GM21737 (cell line): ENCODE results near the gene TNFRSF18.

Source experiments
- ATAC-seq: cut with Tn5 transposase; IDR thresholded peaks from one replicate; pipeline ENCODE4 v1.9.1; 2021; ENCODE audit warnings: mild to moderate bottlenecking, moderate library complexity; ENCODE audit not compliant: unreplicated experiment

TNFRSF18 gene

GRCh38 chr1:1240822-1241587 is 34.6 kb upstream of the TNFRSF18 start:
- no peak for ATAC-seq

- ATAC-seq = no peak
Observed at GRCh38 chr1:1240348-1240732, 33.9 kb upstream of the TNFRSF18 start.

DNA sequence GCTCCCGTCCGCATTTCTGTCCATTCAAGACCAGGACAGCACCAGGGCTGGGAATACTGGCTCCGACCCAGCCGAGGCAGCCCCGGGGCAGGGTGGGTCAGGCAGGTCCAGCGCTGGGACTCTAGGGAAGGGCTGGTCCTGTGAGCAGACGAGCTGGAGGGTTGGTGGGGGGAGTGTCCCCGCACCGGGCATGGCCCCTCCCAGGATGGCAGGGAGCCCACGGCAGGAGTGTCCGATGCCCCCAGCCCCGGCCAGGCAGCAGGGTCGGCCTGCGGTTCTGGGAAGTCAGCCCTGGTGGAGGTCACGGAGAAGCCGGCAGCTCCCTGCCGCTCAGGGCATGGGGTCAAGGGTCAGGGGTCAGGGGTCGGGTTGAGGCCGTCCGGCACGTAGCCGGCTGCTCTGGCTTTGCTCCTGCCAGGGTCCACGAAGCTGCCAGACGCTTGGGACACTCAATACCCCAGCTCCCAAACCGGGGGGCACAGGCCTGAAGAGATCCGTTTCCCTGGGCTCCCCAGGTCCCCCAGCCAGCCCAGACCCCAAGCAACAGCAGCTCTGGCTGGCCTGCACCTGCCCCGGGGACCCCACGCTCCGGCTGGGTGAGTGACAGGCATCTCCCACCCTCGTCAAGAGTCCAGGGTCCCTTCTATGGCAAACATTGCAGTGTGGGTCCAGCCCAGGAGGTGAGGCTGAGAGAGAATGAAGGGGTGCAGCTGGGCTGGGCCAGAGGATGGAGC is 33.4 kb upstream of the TNFRSF18 start:
- no peak for ATAC-seq

- ATAC-seq = no peak
Observed at GRCh38 chr1:1239227-1239613, 32.8 kb upstream of the TNFRSF18 start.

DNA sequence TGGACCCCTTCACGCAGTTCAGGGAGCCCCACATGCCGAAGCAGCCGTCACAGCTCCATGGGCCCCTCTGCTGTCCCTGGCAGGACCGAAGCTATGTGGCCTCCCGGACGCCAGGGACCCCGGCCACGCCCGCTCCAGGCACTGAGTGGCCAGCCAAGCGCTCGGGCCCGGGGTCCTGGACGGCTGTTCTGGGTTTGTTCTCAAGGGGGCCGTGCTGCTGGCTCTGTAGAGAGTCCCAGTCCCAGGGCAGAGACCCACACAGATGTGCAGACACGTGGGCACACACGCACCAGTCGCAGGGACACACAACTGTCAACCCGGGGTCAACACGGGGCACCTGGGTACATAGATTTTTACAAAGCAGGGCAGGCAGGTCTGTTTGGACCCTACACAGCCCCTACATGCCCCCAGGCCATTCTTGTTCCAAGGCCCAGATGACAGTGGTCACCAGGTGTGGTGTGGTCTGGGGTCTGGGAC is 32.3 kb upstream of the TNFRSF18 start:
- ATAC-seq = no peak

- ATAC-seq = no peak
Observed at GRCh38 chr1:1237874-1238701, 31.7 kb upstream of the TNFRSF18 start.

DNA sequence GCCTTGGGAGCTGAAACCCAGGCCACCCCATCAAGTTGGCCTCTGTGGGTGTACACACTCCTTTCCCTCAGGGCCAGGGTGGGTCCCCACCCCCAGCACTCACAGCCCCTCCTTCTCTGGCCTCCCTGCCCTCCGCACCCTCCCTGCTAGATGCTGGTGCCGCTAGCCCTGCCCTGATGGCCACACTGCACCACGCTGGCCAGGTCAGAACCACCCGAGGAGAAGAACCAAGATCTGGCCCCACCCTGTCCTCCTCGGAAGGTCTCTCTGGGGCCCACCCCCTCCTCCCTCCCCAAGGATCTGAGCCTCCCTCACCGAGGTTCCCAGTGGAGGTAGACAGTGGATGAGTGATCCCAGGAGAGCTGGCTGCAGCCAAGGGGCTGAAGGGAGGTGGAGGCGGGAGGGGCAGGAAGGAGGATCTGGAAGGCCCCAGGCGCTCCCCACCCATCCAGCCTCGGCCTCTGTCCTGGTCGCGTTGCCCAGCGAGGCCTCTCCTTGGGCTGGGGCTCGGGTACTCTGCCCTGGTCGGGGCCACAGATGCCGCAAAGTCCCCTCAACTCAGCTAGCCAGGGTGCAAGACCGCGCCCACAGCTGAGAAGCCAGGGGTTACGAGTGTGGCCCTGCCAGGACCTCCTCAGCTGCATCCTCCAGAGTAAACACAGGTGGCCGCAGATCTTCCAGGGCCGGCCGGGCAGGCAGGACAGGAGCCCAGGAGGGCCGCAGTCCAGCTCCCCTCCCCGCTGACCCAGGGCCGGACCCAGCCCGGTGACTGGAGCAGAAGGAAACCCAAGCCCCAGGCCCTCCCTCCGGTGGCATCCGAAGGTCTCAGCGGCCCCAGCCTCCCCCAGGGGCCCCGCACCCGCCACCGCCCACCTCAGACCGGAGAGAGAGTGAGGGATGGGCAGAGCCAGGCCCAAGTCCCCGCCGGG is 30.8 kb upstream of the TNFRSF18 start:
- no peak for ATAC-seq

GRCh38 chr1:1236176-1236763 is 29.9 kb upstream of the TNFRSF18 start:
- ATAC-seq = no peak

DNA sequence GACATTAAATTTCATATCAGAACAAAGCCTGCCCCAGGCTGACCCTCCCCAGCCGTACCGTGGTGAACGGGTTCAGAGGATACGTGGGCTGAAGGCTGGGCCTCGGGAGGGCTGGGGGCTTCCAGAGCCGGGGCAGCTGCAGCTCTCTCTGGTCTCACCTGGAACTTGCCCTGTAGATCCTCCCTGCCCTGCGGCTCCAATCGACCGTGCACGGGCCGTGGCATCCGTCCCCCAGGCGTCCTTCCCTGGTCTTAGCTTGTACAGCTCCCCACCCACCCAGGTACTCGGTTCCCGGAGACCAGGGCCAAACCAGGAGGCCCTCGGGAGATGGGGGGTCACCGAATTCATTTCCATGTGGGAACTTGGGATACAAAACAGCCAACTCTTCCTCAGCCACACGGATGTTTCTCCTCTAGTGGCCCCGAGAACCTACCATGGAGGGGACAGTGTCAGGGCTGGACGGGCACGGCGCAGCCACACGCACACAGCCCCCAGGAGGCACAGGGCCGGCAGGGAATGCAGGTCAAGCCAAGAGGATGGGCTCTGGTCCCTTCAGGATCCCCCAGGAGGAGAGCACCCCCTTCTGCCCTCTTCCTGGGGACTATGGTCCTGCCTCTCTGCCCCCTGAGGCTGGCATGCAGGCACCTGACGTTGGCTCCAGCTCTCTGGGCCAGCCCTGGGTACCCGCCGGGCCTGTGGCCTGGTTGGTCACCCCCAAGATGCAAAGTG is 28.8 kb upstream of the TNFRSF18 start:
- no peak for ATAC-seq

GRCh38 chr1:1234180-1234808 is 27.9 kb upstream of the TNFRSF18 start:
- ATAC-seq = no peak

DNA sequence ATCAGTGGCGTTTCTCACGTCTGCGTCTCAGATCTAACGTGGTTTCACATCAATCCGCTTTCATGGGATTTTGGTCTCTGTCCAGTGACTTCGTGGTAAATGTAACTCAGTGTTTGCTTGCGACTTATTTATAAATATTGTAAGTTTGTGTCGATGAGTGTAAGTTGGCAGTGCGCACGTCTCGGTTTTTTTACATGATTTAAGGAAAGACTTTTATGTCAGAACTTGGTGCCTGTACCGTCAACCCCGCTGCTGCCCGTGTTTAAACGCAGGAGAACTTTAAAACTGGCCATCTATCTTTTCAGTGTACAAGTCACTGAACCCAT is 27.1 kb upstream of the TNFRSF18 start:
- no peak for ATAC-seq

GRCh38 chr1:1232796-1233566 is 26.6 kb upstream of the TNFRSF18 start:
- no peak for ATAC-seq

GRCh38 chr1:1232208-1232795 is 25.9 kb upstream of the TNFRSF18 start, which contains the start of gene B3GALT6:
TSS of gene B3GALT6 (plus strand) at chr1:1232237. CDS start at chr1:1232279, 42 bp downstream.
- no peak for ATAC-seq

DNA sequence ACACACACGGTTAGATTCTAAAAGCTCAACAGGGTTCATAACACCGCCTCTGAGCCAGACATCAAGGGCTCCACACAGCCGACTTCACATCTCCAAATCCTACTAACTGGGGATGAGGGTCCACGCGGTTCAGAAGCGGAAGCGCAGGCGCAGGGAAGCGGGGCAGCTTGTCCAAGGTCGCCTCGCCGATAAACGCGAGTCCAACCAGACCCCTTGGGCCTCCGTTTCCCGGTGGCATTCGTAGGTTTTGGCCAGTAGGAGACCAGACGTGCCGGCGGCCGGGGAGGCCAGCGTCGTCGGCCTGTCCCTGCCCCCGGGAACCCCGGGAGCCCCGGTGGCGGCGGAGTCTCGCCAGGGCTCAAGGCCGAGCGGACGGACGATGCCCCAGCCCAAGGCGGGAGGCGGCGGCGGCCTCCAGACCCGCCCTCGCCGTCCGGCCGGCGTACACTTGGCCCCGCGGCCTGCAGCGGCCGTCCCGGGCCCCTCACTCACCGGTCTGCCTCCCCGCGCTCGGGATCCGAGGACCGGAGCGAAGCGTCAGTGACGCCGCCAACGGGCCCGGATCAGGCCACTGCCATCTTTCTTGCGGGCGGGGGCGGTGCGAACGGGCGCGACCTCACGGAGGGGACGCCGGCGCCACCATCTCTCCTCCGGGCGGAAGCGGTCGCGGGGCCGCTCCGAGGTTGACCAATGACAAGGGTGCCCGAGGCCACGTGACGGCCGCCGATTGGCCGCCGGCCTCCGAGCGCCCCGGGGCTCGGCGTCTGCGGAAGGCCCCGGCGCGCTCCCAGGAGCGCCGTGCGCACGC is 25.2 kb upstream of the TNFRSF18 start, which contains the start of gene SDF4:
Gene SDF4 (minus strand): TSS at position 602 of the 808 bp plus-strand sequence. CDS start 3,229 bp downstream, outside the sequence.
- ATAC-seq = peak; percentile 85

DNA sequence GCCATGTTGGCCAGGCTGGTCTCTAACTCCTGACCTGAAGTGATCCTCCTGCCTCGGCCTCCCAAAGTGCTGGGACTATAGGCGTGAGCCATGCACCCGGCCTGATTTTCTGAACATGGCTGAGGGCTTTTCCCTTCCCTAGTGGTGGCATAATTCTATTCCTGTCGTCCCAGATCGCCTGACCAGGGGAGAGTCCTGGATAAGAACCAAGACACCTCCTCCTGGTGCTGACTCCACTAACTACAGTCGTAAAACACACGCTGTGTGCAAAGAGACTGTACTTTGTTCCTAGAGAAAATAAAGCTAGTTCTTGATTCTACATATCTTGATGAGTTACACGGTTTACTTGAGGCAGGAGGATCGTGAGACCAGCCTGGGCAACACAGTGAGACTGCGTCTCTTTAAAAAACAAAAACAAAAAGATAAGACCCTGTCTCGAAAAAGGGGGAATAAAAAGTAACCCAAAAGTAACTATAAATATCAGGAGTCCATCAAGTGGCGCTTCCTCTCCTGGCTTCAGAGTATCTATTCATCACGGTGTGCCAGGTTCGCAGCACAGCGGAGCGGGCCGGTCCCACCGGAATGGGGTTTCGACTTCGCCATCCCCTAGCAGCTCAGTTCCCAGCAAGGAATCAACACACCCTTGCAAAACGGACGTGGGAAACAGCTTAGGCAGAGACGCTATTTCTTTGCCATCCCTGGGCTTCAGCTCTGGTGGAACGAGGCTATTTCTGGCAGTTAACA is 24.4 kb upstream of the TNFRSF18 start:
- no peak for ATAC-seq

DNA sequence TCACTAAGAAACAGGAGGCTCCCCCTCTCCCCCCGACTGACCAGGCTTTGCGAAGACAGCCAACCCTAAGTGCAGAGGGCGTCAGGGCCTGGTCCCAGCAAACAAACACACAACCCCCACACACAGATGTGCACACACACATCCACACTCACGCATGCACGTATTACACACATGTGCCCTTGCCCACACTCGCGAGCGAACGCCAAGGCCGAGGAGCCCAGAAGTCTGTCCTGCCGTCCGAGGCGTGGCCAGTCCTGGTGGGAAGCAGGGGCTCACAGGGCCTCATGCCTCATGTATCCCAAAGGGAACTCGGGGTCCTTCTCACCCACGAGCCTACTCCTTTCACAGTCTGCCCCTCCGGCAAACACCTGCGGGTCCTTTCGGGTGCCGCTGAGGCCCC is 23.4 kb upstream of the TNFRSF18 start:
- no peak for ATAC-seq
